HEK293 (cell line): ENCODE measurements around the gene DPH5.
A peak's percentile ranks its signal among the peaks of the same experiment; 100 is the strongest.

Experiments used
- CTCF ChIA-PET: fragments of 350-600 bp; formaldehyde crosslinking; extraction: SDS; loops from one replicate; lab custom pipeline; 2021; ENCODE audit warnings: antibody characterized with exemption; lab: Yijun Ruan, JAX
- POLR2A ChIA-PET: fragments of 300-600 bp; formaldehyde crosslinking; extraction: SDS; loops from one replicate; lab custom pipeline; 2020; ENCODE audit warnings: antibody characterized with exemption, inconsistent platforms; lab: Yijun Ruan, JAX
- H3K27ac ChIP-seq: fragments of 200-500 bp; sonication (Bioruptor generic); 2 replicates; pipeline ENCODE4 v1.5.1; 2014; ENCODE audit warnings: low read depth, low read length, control low read depth, inconsistent platforms; ENCODE audit errors: extremely low read depth
- H3K36me3 ChIP-seq, 2 experiments: fragments of 200-500 bp in 1 of 2; sonication (Bioruptor generic) in 1 of 2; 1 replicate in 1 of 2; 2 replicates in 1 of 2; pipeline ENCODE4 v1.5.1; 2014 to 2017; ENCODE audit warnings: inconsistent platforms in 2 of 2, low read length in 2 of 2; ENCODE audit not compliant: control insufficient read depth in 2 of 2, insufficient read depth in 1 of 2
- H3K4me1 ChIP-seq: fragments of 200-500 bp; sonication (Bioruptor generic); 2 replicates; pipeline ENCODE4 v1.5.1; 2014; ENCODE audit warnings: mild to moderate bottlenecking, low read length, inconsistent platforms; ENCODE audit not compliant: control insufficient read depth, insufficient read depth
- H3K4me3 ChIP-seq: 2 replicates; pipeline ENCODE4 v1.5.1; 2011; ENCODE audit warnings: low read depth, mild to moderate bottlenecking, control low read depth, low read length, moderate library complexity
- H3K9me3 ChIP-seq: fragments of 200-500 bp; sonication (Bioruptor generic); 2 replicates; pipeline ENCODE4 v1.5.1; 2014; ENCODE audit warnings: low read depth, low read length, inconsistent platforms; ENCODE audit not compliant: control insufficient read depth, insufficient read depth
- BCL6B ChIP-seq: fragments of 450-650 bp; formaldehyde crosslinking; IDR thresholded peaks from 2 replicates; pipeline ENCODE4 v1.5.1; 2017; ENCODE audit warnings: missing biosample characterization, missing genetic modification characterization
- FEZF1 ChIP-seq: fragments of 450-650 bp; formaldehyde crosslinking; IDR thresholded peaks from 2 replicates; pipeline ENCODE4 v1.5.1; 2016; ENCODE audit warnings: missing biosample characterization, missing genetic modification characterization
- GFI1B ChIP-seq: fragments of 450-650 bp; formaldehyde crosslinking; IDR thresholded peaks from 2 replicates; pipeline ENCODE4 v1.5.1; 2016; ENCODE audit warnings: missing biosample characterization, missing genetic modification characterization
- GLI4 ChIP-seq: fragments of 450-650 bp; formaldehyde crosslinking; IDR thresholded peaks from 2 replicates; pipeline ENCODE4 v1.5.1; 2016; ENCODE audit warnings: missing biosample characterization, missing genetic modification characterization
- KLF1 ChIP-seq: fragments of 450-650 bp; formaldehyde crosslinking; IDR thresholded peaks from 2 replicates; pipeline ENCODE4 v1.5.1; 2016; ENCODE audit warnings: missing biosample characterization, missing genetic modification characterization
- KLF10 ChIP-seq: fragments of 450-650 bp; IDR thresholded peaks from 2 replicates; pipeline ENCODE4 v1.5.1; 2018; ENCODE audit warnings: missing biosample characterization, mild to moderate bottlenecking, missing genetic modification characterization
- KLF8 ChIP-seq: fragments of 450-650 bp; formaldehyde crosslinking; IDR thresholded peaks from 2 replicates; pipeline ENCODE4 v1.5.1; 2016; ENCODE audit warnings: missing biosample characterization, missing genetic modification characterization
- SCRT2 ChIP-seq: fragments of 450-650 bp; formaldehyde crosslinking; IDR thresholded peaks from 2 replicates; pipeline ENCODE4 v1.5.1; 2016; ENCODE audit warnings: missing biosample characterization, missing genetic modification characterization
- ZBTB48 ChIP-seq: fragments of 450-650 bp; formaldehyde crosslinking; IDR thresholded peaks from 2 replicates; pipeline ENCODE4 v1.5.1; 2016; ENCODE audit warnings: missing biosample characterization, missing genetic modification characterization
- ZFP3 ChIP-seq: fragments of 450-650 bp; formaldehyde crosslinking; IDR thresholded peaks from 2 replicates; pipeline ENCODE4 v1.5.1; 2016; ENCODE audit warnings: low read depth, missing biosample characterization, missing genetic modification characterization
- ZNF248 ChIP-seq: fragments of 450-650 bp; formaldehyde crosslinking; IDR thresholded peaks from 2 replicates; pipeline ENCODE4 v1.5.1; 2017; ENCODE audit warnings: missing biosample characterization, missing genetic modification characterization
- ZNF366 ChIP-seq: fragments of 450-650 bp; formaldehyde crosslinking; conservative IDR thresholded peaks from 2 replicates; pipeline ENCODE4 v1.5.1; 2016; ENCODE audit warnings: missing biosample characterization, missing genetic modification characterization
- ZNF37A ChIP-seq: fragments of 450-650 bp; IDR thresholded peaks from 2 replicates; pipeline ENCODE4 v1.5.1; 2018; ENCODE audit warnings: missing biosample characterization, missing genetic modification characterization
- ZNF394 ChIP-seq: fragments of 450-650 bp; formaldehyde crosslinking; IDR thresholded peaks from 2 replicates; pipeline ENCODE4 v1.5.1; 2016; ENCODE audit warnings: missing biosample characterization, missing genetic modification characterization, mild to moderate bottlenecking, moderate library complexity, borderline replicate concordance
- ZNF555 ChIP-seq: fragments of 450-650 bp; formaldehyde crosslinking; conservative IDR thresholded peaks from 2 replicates; pipeline ENCODE4 v1.5.1; 2017; ENCODE audit warnings: missing biosample characterization, mild to moderate bottlenecking, missing genetic modification characterization, inconsistent platforms
- ZNF561 ChIP-seq: fragments of 450-650 bp; IDR thresholded peaks from 2 replicates; pipeline ENCODE4 v1.5.1; 2018; ENCODE audit warnings: missing biosample characterization, missing genetic modification characterization, borderline replicate concordance
- ZNF580 ChIP-seq: fragments of 450-650 bp; formaldehyde crosslinking; IDR thresholded peaks from 2 replicates; pipeline ENCODE4 v1.5.1; 2016; ENCODE audit warnings: missing biosample characterization, missing genetic modification characterization
- ZNF596 ChIP-seq: fragments of 450-650 bp; IDR thresholded peaks from 2 replicates; pipeline ENCODE4 v1.5.0; 2018; ENCODE audit warnings: missing biosample characterization, mild to moderate bottlenecking, missing genetic modification characterization, moderate library complexity
- ZNF610 ChIP-seq: fragments of 450-650 bp; formaldehyde crosslinking; IDR thresholded peaks from 2 replicates; pipeline ENCODE4 v1.5.1; 2016; ENCODE audit warnings: missing biosample characterization, missing genetic modification characterization, borderline replicate concordance
- ZNF658 ChIP-seq: fragments of 450-650 bp; formaldehyde crosslinking; IDR thresholded peaks from 2 replicates; pipeline ENCODE4; 2016; ENCODE audit warnings: missing biosample characterization, missing genetic modification characterization
- ZNF791 ChIP-seq: fragments of 450-650 bp; formaldehyde crosslinking; IDR thresholded peaks from 2 replicates; pipeline ENCODE4 v1.5.1; 2016; ENCODE audit warnings: missing biosample characterization, missing genetic modification characterization
- ZNF830 ChIP-seq: fragments of 450-650 bp; IDR thresholded peaks from 2 replicates; pipeline ENCODE4 v1.5.0; 2018; ENCODE audit warnings: missing biosample characterization, missing genetic modification characterization, low read depth, mild to moderate bottlenecking, moderate library complexity
- ZNF843 ChIP-seq: fragments of 450-650 bp; formaldehyde crosslinking; IDR thresholded peaks from 2 replicates; pipeline ENCODE4 v1.5.1; 2016; ENCODE audit warnings: missing biosample characterization, missing genetic modification characterization
- ZSCAN30 ChIP-seq: fragments of 450-650 bp; IDR thresholded peaks from 2 replicates; pipeline ENCODE4 v1.5.1; 2018; ENCODE audit warnings: missing biosample characterization, mild to moderate bottlenecking, missing genetic modification characterization, moderate library complexity
- ZSCAN5A ChIP-seq: fragments of 450-650 bp; formaldehyde crosslinking; IDR thresholded peaks from 2 replicates; pipeline ENCODE4 v1.5.1; 2016; ENCODE audit warnings: missing biosample characterization, missing genetic modification characterization
- TF ChIP-seq, protein P1 (sequence below): fragments of 450-650 bp; formaldehyde crosslinking; IDR thresholded peaks from 2 replicates; pipeline ENCODE4 v1.5.1; 2017; ENCODE audit warnings: missing biosample characterization, missing genetic modification characterization
- TF ChIP-seq, protein P2 (sequence below): fragments of 450-650 bp; formaldehyde crosslinking; conservative IDR thresholded peaks from 2 replicates; pipeline ENCODE4 v1.5.1; 2016; ENCODE audit warnings: low read depth, missing biosample characterization, missing genetic modification characterization

DPH5 gene

GRCh38 chr1:101025657-101026429 is at the start of gene DPH5:
Gene DPH5, minus strand, starts transcription at chr1:101025784. Its CDS starts 341 bp downstream, at chr1:101025443.
- ChIA-PET POLR2A (interaction anchor here (1.0 kb wide), 2 partner anchors 9 to 210 kb away, joined by 4 read pairs; no protein-coding TSS in a partner anchor), CTCF (interaction anchor here (1.0 to 1.3 kb wide), 2 partner anchors 213 to 263 kb away, joined by 3 to 4 read pairs; no protein-coding TSS in a partner anchor)
- Histone ChIP-seq H3K4me3 (peak within 1 kb of the TSS; percentile 73), H3K9me3 (no peaks in the 10 kb centered on the region), H3K27ac (peak within 1 kb of the TSS; percentile 32), H3K4me1 (peaks cover 3% of the 10 kb centered on the region; the same call in 1 of the 2 replicates), H3K36me3 (peaks cover 6 to 35% of the 10 kb centered on the region in 2 experiments; a peak in 2 of 3 replicates)
- TF ChIP-seq ZNF555 (tag by site-specific recombination) (no peak), BCL6B (no peak), KLF10 (tag by site-specific recombination) (peak; percentile 53; the same call in 1 of the 2 replicates), ZNF580 (tag by site-specific recombination) (peak; percentile 58; the same call in 1 of the 2 replicates), ZNF37A (tag by site-specific recombination) (no peak), ZNF248 (tag by site-specific recombination) (no peak), ZSCAN5A (tag by site-specific recombination) (peak; percentile 22; the same call in 1 of the 2 replicates), GFI1B (tag by site-specific recombination) (peak; percentile 63), ZNF596 (tag by site-specific recombination) (no peak), ZSCAN30 (peak; percentile 92), ZNF610 (tag by site-specific recombination) (peak; percentile 76; the same call in 1 of the 2 replicates), GLI4 (tag by site-specific recombination) (no peak), ZNF791 (tag by site-specific recombination) (no peak), ZNF843 (tag by site-specific recombination) (0 out of 2 replicates have a peak, but pooled peaks have one; percentile 34), ZNF366 (tag by site-specific recombination) (peak; percentile 48), ZNF394 (tag by site-specific recombination) (peak; percentile 57; the same call in 1 of the 2 replicates), KLF8 (tag by site-specific recombination) (peak; percentile 64; the same call in 1 of the 2 replicates), ZNF561 (tag by site-specific recombination) (peak; percentile 49; the same call in 1 of the 2 replicates), ZFP3 (tag by site-specific recombination) (0 out of 2 replicates have a peak, but pooled peaks have one; percentile 24), ZBTB48 (tag by site-specific recombination) (0 out of 2 replicates have a peak, but pooled peaks have one; percentile 34), FEZF1 (tag by site-specific recombination) (peak; percentile 78), SCRT2 (no peak), ZNF830 (no peak), KLF1 (tag by site-specific recombination) (no peak), ZNF658 (tag by site-specific recombination) (no peak)
- TF ChIP-seq, protein P1, sequence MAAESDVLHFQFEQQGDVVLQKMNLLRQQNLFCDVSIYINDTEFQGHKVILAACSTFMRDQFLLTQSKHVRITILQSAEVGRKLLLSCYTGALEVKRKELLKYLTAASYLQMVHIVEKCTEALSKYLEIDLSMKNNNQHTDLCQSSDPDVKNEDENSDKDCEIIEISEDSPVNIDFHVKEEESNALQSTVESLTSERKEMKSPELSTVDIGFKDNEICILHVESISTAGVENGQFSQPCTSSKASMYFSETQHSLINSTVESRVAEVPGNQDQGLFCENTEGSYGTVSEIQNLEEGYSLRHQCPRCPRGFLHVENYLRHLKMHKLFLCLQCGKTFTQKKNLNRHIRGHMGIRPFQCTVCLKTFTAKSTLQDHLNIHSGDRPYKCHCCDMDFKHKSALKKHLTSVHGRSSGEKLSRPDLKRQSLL (tag by site-specific recombination): peak; percentile 27; the same call in 1 of the 2 replicates
- TF ChIP-seq, protein P2, sequence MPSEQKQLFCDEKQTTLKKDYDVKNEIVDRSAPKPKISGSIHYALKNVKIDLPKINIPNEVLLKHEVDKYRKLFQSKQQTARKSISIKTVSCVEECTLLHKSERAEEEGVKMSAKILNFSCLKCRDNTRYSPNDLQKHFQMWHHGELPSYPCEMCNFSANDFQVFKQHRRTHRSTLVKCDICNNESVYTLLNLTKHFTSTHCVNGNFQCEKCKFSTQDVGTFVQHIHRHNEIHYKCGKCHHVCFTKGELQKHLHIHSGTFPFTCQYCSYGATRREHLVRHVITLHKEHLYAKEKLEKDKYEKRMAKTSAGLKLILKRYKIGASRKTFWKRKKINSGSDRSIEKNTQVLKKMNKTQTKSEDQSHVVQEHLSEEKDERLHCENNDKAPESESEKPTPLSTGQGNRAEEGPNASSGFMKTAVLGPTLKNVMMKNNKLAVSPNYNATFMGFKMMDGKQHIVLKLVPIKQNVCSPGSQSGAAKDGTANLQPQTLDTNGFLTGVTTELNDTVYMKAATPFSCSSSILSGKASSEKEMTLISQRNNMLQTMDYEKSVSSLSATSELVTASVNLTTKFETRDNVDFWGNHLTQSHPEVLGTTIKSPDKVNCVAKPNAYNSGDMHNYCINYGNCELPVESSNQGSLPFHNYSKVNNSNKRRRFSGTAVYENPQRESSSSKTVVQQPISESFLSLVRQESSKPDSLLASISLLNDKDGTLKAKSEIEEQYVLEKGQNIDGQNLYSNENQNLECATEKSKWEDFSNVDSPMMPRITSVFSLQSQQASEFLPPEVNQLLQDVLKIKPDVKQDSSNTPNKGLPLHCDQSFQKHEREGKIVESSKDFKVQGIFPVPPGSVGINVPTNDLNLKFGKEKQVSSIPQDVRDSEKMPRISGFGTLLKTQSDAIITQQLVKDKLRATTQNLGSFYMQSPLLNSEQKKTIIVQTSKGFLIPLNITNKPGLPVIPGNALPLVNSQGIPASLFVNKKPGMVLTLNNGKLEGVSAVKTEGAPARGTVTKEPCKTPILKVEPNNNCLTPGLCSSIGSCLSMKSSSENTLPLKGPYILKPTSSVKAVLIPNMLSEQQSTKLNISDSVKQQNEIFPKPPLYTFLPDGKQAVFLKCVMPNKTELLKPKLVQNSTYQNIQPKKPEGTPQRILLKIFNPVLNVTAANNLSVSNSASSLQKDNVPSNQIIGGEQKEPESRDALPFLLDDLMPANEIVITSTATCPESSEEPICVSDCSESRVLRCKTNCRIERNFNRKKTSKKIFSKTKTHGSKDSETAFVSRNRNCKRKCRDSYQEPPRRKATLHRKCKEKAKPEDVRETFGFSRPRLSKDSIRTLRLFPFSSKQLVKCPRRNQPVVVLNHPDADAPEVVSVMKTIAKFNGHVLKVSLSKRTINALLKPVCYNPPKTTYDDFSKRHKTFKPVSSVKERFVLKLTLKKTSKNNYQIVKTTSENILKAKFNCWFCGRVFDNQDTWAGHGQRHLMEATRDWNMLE (tag by site-specific recombination): peak; percentile 58
